A673 (cell line): ENCODE data around the gene ZNF396. TPM values are rescaled to one million over a fixed set of nuclear protein-coding genes. Genes with fewer than 3 reads are reported as not detected.

ENCODE experiments used
- BruUV-seq: library from RNA; stranded (reverse); fragments of 400-500 nt; replicated peaks from 2 replicates; lab custom pipeline; 2021; lab: Mats Ljungman, UMichigan
- CTCF ChIA-PET: fragments of 300-600 bp; sonication (Branson Sonifier 250); formaldehyde crosslinking; loops from one replicate; lab custom pipeline; 2022; ENCODE audit warnings: antibody characterized with exemption; lab: Charles Lee
- POLR2A ChIA-PET: fragments of 300-600 bp; sonication (Branson Sonifier 250); formaldehyde crosslinking; loops from one replicate; lab custom pipeline; 2022; ENCODE audit warnings: antibody characterized with exemption; ENCODE audit not compliant: low non-redundant PET; lab: Charles Lee
- DNase-seq: peaks from one replicate; pipeline ENCODE4 v3.0.0-alpha.2; 2015; ENCODE audit warnings: low spot score
- H3K27ac ChIP-seq: fragments of 200-600 bp; sonication (generic); 2 replicates; pipeline ENCODE4 v1.5.1; 2016; ENCODE audit warnings: mixed run types, low read depth, mild to moderate bottlenecking, mixed read lengths, antibody characterized with exemption, low read length; ENCODE audit not compliant: poor library complexity, severe bottlenecking
- H3K27me3 ChIP-seq: fragments of 200-600 bp; sonication (generic); replicated peaks from 2 replicates; pipeline ENCODE4 v1.6.1; 2017; ENCODE audit warnings: mixed run types, low read depth, mild to moderate bottlenecking, mixed read lengths, antibody characterized with exemption, low read length; ENCODE audit not compliant: insufficient read depth, poor library complexity
- H3K36me3 ChIP-seq: fragments of 200-600 bp; sonication (generic); 2 replicates; pipeline ENCODE4 v1.6.1; 2016; ENCODE audit warnings: mixed run types, mild to moderate bottlenecking, mixed read lengths, antibody characterized with exemption, low read length; ENCODE audit not compliant: insufficient read depth, poor library complexity, severe bottlenecking
- H3K4me1 ChIP-seq: fragments of 200-600 bp; sonication (generic); 2 replicates; pipeline ENCODE4 v1.6.1; 2017; ENCODE audit warnings: mixed run types, mild to moderate bottlenecking, mixed read lengths, antibody characterized with exemption, low read length; ENCODE audit not compliant: insufficient read depth, poor library complexity, severe bottlenecking
- H3K4me3 ChIP-seq: fragments of 200-600 bp; sonication (generic); 2 replicates; pipeline ENCODE4 v1.5.1; 2016; ENCODE audit warnings: low read depth, mixed run types, mild to moderate bottlenecking, mixed read lengths, low read length; ENCODE audit not compliant: poor library complexity, severe bottlenecking
- H3K9me3 ChIP-seq: fragments of 200-600 bp; sonication (generic); 2 replicates; pipeline ENCODE4 v1.6.1; 2016; ENCODE audit warnings: mixed run types, low read depth, mild to moderate bottlenecking, mixed read lengths, antibody characterized with exemption, low read length; ENCODE audit not compliant: poor library complexity, severe bottlenecking
- EZH2 ChIP-seq: fragments of 200-600 bp; sonication (generic); IDR thresholded peaks from 2 replicates; pipeline ENCODE4 v1.6.1; 2017; ENCODE audit warnings: borderline replicate concordance, low read depth, mild to moderate bottlenecking, mixed read lengths, antibody characterized with exemption, low read length; ENCODE audit not compliant: poor library complexity, severe bottlenecking
- intact Hi-C: fragments of 100-400 bp; cut with micrococcal nuclease; formaldehyde crosslinking; loops from one replicate; pipeline ENCODE4 v1.10.0; 2022; ENCODE audit not compliant: unreplicated experiment
- total RNA-seq: library from RNA; stranded (reverse); gene quantifications from 2 replicates; pipeline ENCODE4 v1.2.3, GENCODE V29; 2021
- TF ChIP-seq, protein P1 (sequence below): fragments of 300-800, 200-600 bp; sonication (generic); conservative IDR thresholded peaks from 2 replicates; pipeline ENCODE4 v1.5.1; 2017; ENCODE audit warnings: low read depth, mild to moderate bottlenecking, antibody characterized with exemption, low read length, moderate library complexity, mixed read lengths

Gene ZNF396
- total RNA-seq, 1 experiment from 2014 or later: 0.84 TPM

DNA sequence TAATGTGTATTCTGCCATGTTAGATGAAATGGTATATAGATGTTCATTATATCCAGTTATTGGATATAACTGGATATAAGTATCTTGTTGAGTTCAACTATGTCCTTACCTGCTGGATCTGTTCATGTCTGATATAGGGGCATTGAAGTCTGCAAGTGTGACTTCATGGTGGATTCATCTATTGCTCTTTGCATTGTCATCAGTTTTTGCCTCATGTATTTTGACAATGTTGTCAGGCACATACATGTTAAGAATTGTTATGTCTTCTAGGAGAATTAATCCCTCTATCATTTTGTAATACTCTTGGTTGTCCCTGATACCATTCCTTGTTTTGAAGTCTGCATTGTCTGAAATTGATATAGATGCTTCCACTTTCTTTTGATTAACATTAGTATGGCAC lies 48.3 kb downstream of the ZNF396 start:
- ChIA-PET POLR2A (no interaction called here), CTCF (no interaction called here)
- no peaks in the 10 kb centered on the region for H3K27me3 ChIP-seq
- intact Hi-C loops: no loop called here
- H3K27ac ChIP-seq: no peak overlapping the region
- H3K4me3 ChIP-seq: no peak overlapping the region
- H3K36me3 ChIP-seq: peaks cover 16% of the 10 kb centered on the region
- DNase-seq: no peak
- no peaks in the 10 kb centered on the region for H3K9me3 ChIP-seq
- TF ChIP-seq, protein P1, sequence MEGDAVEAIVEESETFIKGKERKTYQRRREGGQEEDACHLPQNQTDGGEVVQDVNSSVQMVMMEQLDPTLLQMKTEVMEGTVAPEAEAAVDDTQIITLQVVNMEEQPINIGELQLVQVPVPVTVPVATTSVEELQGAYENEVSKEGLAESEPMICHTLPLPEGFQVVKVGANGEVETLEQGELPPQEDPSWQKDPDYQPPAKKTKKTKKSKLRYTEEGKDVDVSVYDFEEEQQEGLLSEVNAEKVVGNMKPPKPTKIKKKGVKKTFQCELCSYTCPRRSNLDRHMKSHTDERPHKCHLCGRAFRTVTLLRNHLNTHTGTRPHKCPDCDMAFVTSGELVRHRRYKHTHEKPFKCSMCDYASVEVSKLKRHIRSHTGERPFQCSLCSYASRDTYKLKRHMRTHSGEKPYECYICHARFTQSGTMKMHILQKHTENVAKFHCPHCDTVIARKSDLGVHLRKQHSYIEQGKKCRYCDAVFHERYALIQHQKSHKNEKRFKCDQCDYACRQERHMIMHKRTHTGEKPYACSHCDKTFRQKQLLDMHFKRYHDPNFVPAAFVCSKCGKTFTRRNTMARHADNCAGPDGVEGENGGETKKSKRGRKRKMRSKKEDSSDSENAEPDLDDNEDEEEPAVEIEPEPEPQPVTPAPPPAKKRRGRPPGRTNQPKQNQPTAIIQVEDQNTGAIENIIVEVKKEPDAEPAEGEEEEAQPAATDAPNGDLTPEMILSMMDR: no peak
- TF ChIP-seq EZH2: no peak
- no TSS peak for BruUV-seq
- no peaks in the 10 kb centered on the region for H3K4me1 ChIP-seq

DNA sequence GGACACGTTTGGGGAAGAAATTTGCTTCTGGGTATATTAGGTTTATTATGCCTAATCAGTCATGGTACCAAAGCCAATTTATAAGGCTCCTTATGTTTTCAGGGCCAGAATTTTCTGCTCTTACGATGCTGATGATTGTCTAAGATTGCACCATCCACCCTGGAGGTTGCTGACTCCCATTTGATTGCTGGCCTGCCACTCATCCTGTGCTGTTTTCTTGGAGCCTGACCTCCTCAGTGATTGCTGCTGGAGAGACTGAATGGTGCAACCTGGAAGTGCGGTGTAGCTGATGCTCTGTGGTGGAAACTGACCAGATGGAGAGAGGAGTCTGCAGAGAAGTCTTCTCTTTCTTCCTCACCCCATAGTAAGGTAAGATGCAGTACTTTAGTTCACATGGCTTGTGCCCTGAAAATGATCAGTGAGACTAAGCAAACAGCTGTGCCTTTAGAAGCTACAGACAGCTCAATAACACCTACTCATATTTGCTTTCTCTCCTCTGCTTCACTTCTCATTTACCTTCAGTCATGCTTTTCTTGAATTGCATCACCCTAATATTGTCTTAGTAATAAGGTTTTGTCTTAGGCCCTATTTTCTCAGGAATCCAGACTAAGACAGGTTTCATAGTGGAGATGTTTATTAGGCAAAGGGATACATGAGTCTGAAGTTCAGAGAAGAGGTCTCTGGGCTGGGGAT lies 50.3 kb downstream of the ZNF396 start:
- Histone ChIP-seq H3K27me3 (no peaks in the 10 kb centered on the region), H3K9me3 (no peaks in the 10 kb centered on the region), H3K4me1 (no peaks in the 10 kb centered on the region), H3K36me3 (no peaks in the 10 kb centered on the region), H3K4me3 (no peak overlapping the region), H3K27ac (no peak overlapping the region)
- DNase-seq: no peak
- TF ChIP-seq EZH2: no peak
- TF ChIP-seq, protein P1: no peak
- CTCF ChIA-PET: interaction anchor here (0.6 kb wide), 1 partner anchor 183 kb away, joined by 8 read pairs; no protein-coding TSS in a partner anchor
- POLR2A ChIA-PET: no interaction called here
- intact Hi-C loops: no loop called here
- no TSS peak for BruUV-seq

DNA sequence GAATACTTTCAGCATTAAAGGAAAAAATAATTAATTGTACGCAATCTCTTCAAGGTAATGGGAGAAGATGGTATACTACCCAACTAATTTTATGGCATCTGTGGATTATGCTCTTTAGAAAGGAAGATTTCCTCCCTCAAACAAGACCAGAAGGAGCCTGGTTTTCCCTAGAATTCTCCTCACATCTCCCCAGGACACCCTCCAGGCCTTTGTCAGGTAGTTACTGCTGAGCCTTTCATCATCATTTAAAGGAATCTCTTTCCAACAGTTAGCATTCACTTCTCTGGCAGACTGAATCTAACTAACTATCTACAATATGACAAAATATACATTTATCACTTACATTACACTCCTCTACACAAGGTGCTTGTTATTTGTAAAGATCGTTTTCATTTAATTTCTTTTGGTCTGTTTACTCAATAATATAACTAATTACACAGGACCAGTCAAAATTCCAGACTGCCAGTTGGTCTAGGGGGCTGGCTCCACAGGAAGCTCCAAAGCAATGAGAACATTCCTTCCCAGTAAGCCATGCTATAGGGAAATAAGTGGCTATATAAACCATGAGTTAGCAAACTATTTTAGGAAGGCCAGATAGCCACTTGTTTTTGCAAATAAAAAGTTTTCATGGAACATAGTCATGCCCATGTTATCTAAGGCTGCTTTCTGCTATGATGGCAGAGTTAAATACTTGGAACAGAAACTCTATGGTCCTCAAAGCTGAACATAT lies 52.0 kb downstream of the ZNF396 start:
- TF ChIP-seq, protein P1: no peak
- TF ChIP-seq EZH2: no peak
- intact Hi-C loops: no loop called here
- Histone ChIP-seq H3K9me3 (no peaks in the 10 kb centered on the region), H3K36me3 (no peaks in the 10 kb centered on the region), H3K27ac (no peak overlapping the region), H3K27me3 (no peaks in the 10 kb centered on the region), H3K4me3 (no peak overlapping the region), H3K4me1 (no peaks in the 10 kb centered on the region)
- no peak for DNase-seq
- POLR2A ChIA-PET: no interaction called here
- no TSS peak for BruUV-seq
- CTCF ChIA-PET: no interaction called here
